NCI-H510A (cell line): ENCODE results near the gene GIT1.

ENCODE experiments used
- DNase-seq: peaks from one replicate; lab custom pipeline; 2025; lab: John Stamatoyannopoulos, UW

GIT1 gene

DNA sequence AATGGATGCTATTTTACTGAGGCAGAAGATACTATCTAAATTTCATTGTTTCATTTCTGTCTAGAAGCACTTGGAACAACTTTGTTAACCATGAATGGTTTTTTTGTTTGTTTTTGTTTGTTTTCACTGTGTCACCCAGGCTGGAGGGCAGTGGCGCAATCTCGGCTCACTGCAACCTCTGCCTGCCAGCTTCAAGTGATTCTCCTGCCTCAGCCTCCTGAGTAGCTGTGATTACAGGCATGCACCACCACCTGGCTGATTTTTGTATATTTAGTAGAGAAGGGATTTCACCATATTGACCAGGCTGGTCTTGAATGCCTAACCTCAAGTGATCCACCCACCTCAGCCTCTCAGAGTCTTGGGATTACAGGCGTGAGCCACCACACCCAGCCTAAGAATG, 63.1 kb downstream of the GIT1 start:
- no peak for DNase-seq

DNA sequence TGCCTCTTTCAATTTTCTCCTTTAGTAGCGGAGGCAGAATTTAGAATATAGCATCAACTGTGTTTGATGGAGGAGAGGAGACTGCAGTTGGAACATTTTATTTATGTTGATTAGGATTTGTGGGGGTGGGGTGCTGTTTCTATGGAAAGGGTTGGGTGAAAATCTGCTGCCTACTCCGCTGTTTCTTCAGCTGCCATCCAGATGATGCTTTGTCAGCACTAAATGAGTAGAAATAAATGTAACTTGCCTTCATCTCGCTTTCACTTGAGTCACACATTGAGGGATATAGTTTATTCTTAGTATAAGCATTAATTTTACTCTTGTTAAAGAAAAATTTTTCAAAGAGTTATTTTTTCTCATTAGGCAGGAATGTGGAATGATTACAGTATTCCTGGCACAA, 64.8 kb downstream of the GIT1 start:
- no peak for DNase-seq
